Suppressor macrophage treated with lipopolysaccharide for 1 hour (primary cell): ENCODE results near the gene CDH22.
A peak's percentile ranks its signal among the peaks of the same experiment; 100 is the strongest.

Experiments
- DNase-seq, 3 donors: peaks; one replicate each; pipeline ENCODE4 v3.0.0-alpha.2; 2020 to 2022

The CDH22 gene

GRCh38 chr20:46265539-46265938 lies 42.8 kb downstream of the CDH22 start:
- no peak for DNase-seq

- DNase-seq, result no peak
Measured at GRCh38 chr20:46264391-46265266, 43.7 kb downstream of the CDH22 start.

GRCh38 chr20:46261456-46262253 lies 46.6 kb downstream of the CDH22 start:
- no peak for DNase-seq

GRCh38 chr20:46260936-46261454 lies 47.3 kb downstream of the CDH22 start:
- DNase-seq, result no peak

- peak in 2 of 3 donors; percentile 21 to 27 for DNase-seq
Measured at GRCh38 chr20:46260480-46260879, 47.8 kb downstream of the CDH22 start.

- DNase-seq, result no peak
Measured at GRCh38 chr20:46259260-46259859, 48.9 kb downstream of the CDH22 start.

- DNase-seq, result no peak
Measured at GRCh38 chr20:46257887-46258286, 50.4 kb downstream of the CDH22 start.

GRCh38 chr20:46256293-46256692 lies 52.0 kb downstream of the CDH22 start:
- no peak for DNase-seq

- DNase-seq, result no peak
Measured at GRCh38 chr20:46255440-46256104, 52.7 kb downstream of the CDH22 start.

GRCh38 chr20:46253391-46253790 lies 54.9 kb downstream of the CDH22 start:
- peak; percentile 37 to 60 (median 44) for DNase-seq

- DNase-seq, result no peak
Measured at GRCh38 chr20:46252352-46253091, 55.8 kb downstream of the CDH22 start.

- no peak for DNase-seq
Measured at GRCh38 chr20:46251211-46251673, 57.1 kb downstream of the CDH22 start.

GRCh38 chr20:46250772-46251171 lies 57.5 kb downstream of the CDH22 start:
- DNase-seq, result no peak

GRCh38 chr20:46249671-46250070 lies 58.6 kb downstream of the CDH22 start:
- no peak for DNase-seq

GRCh38 chr20:46246559-46246958 lies 61.7 kb downstream of the CDH22 start:
- DNase-seq, result no peak

- DNase-seq, result peak in 1 of 3 donors; percentile 12
Measured at GRCh38 chr20:46243707-46244628, 64.3 kb downstream of the CDH22 start.

- DNase-seq, result no peak
Measured at GRCh38 chr20:46242390-46242789, 65.9 kb downstream of the CDH22 start.

GRCh38 chr20:46240881-46241280 lies 67.4 kb downstream of the CDH22 start:
- no peak for DNase-seq

GRCh38 chr20:46240065-46240464 lies 68.2 kb downstream of the CDH22 start:
- no peak for DNase-seq

GRCh38 chr20:46237736-46238135 lies 70.6 kb downstream of the CDH22 start:
- DNase-seq, result no peak

- DNase-seq, result no peak
Measured at GRCh38 chr20:46237227-46237626, 71.1 kb downstream of the CDH22 start.
